DND-41 (cell line): ENCODE measurements around the gene BRINP1.

ENCODE experiments used
- ATAC-seq: fragments of 200-7000 bp; cut with Tn5 transposase; 3 replicates; pipeline ENCODE4 v1.9.1; 2021; ENCODE audit warnings: low read depth; ENCODE audit not compliant: insufficient read depth
- DNase-seq: peaks from one replicate; pipeline ENCODE4 v3.0.0-alpha.2; 2020
- H2AFZ ChIP-seq: 2 replicates; pipeline ENCODE4 v1.6.0; 2012; ENCODE audit warnings: low read depth, low read length
- H3K27ac ChIP-seq: 2 replicates; pipeline ENCODE4 v1.5.1; 2012; ENCODE audit warnings: low read length, inconsistent platforms
- H3K27me3 ChIP-seq: fragments of 200-600 bp; sonication (generic); 2 replicates; pipeline ENCODE4 v1.6.0; 2012; ENCODE audit warnings: low read length, mild to moderate bottlenecking, inconsistent platforms; ENCODE audit not compliant: insufficient read depth, poor library complexity
- H3K36me3 ChIP-seq: 2 replicates; pipeline ENCODE4 v1.5.1; 2012; ENCODE audit warnings: low read length, inconsistent platforms; ENCODE audit not compliant: insufficient read depth
- H3K4me1 ChIP-seq: 2 replicates; pipeline ENCODE4 v1.5.1; 2012; ENCODE audit warnings: mild to moderate bottlenecking, low read length; ENCODE audit not compliant: insufficient read depth
- H3K4me2 ChIP-seq: 2 replicates; pipeline ENCODE4 v1.6.0; 2012; ENCODE audit warnings: mild to moderate bottlenecking, moderate library complexity, low read length, inconsistent platforms; ENCODE audit not compliant: insufficient read depth
- H3K4me3 ChIP-seq, 2 experiments: fragments of 200-600 bp in 1 of 2; shearing (Covaris generic) in 1 of 2; 2 replicates each; pipeline ENCODE4 v1.5.1; 2012 to 2016; ENCODE audit warnings: inconsistent platforms in 2 of 2, low read length in 2 of 2, mild to moderate bottlenecking in 2 of 2, low read depth in 1 of 2, moderate library complexity in 1 of 2
- H3K79me2 ChIP-seq: 2 replicates; pipeline ENCODE4 v1.6.0; 2012; ENCODE audit warnings: low read length, inconsistent platforms; ENCODE audit not compliant: insufficient read depth
- H3K9ac ChIP-seq: 2 replicates; pipeline ENCODE4 v1.6.0; 2012; ENCODE audit warnings: low read depth, mild to moderate bottlenecking, inconsistent platforms, low read length, moderate library complexity
- H3K9me3 ChIP-seq: 2 replicates; pipeline ENCODE4 v1.5.1; 2012; ENCODE audit warnings: low read length, moderate library complexity, mild to moderate bottlenecking, inconsistent platforms; ENCODE audit not compliant: insufficient read depth, severe bottlenecking
- H4K20me1 ChIP-seq: 2 replicates; pipeline ENCODE4 v1.6.0; 2012; ENCODE audit warnings: low read length; ENCODE audit not compliant: insufficient read depth
- EZH2 ChIP-seq: IDR thresholded peaks from 3 replicates; pipeline ENCODE4 v1.6.1; 2012; ENCODE audit warnings: borderline replicate concordance, low read depth, mild to moderate bottlenecking, moderate library complexity, low read length, inconsistent platforms; ENCODE audit not compliant: severe bottlenecking
- TF ChIP-seq, protein P1 (sequence below): IDR thresholded peaks from 2 replicates; pipeline ENCODE4 v1.5.1; 2012; ENCODE audit warnings: borderline replicate concordance, low read length, moderate library complexity, mild to moderate bottlenecking; ENCODE audit not compliant: poor library complexity, severe bottlenecking; ENCODE audit errors: extremely low read depth

BRINP1 gene

DNA sequence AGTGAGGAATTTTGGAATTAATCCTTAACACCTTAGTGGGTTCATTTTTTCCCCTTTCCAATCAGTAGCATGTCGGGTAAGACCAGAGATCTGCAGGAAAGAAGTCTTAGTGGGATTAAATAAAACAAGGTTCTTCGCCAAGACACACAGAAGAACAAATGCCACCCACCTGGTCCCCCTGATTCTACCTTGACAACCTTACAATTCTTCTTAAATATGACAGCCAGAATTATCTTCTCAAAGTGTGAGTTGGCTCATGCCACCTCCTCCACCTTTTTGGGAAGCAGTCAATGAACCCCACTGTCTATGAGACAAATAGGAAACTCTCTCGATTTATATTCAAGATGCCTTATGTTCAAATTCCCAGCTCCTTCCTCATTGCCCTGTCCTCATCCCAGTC is 105.1 kb downstream of the BRINP1 start:
- no peak overlapping the region for H3K4me2 ChIP-seq
- no peaks in the 10 kb centered on the region for H4K20me1 ChIP-seq
- no peaks in the 10 kb centered on the region for H3K9me3 ChIP-seq
- no peak overlapping the region for H3K9ac ChIP-seq
- no peak for DNase-seq
- H3K79me2 ChIP-seq, result no peaks in the 10 kb centered on the region
- TF ChIP-seq EZH2, result no peak
- TF ChIP-seq, protein P1, sequence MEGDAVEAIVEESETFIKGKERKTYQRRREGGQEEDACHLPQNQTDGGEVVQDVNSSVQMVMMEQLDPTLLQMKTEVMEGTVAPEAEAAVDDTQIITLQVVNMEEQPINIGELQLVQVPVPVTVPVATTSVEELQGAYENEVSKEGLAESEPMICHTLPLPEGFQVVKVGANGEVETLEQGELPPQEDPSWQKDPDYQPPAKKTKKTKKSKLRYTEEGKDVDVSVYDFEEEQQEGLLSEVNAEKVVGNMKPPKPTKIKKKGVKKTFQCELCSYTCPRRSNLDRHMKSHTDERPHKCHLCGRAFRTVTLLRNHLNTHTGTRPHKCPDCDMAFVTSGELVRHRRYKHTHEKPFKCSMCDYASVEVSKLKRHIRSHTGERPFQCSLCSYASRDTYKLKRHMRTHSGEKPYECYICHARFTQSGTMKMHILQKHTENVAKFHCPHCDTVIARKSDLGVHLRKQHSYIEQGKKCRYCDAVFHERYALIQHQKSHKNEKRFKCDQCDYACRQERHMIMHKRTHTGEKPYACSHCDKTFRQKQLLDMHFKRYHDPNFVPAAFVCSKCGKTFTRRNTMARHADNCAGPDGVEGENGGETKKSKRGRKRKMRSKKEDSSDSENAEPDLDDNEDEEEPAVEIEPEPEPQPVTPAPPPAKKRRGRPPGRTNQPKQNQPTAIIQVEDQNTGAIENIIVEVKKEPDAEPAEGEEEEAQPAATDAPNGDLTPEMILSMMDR, result no peak
- no peak overlapping the region for H3K27ac ChIP-seq
- no peak for ATAC-seq
- no peaks in the 10 kb centered on the region for H3K4me1 ChIP-seq
- H3K36me3 ChIP-seq, result no peaks in the 10 kb centered on the region
- H3K27me3 ChIP-seq, result no peaks in the 10 kb centered on the region
- no peak overlapping the region for H2AFZ ChIP-seq
- no peak overlapping the region for H3K4me3 ChIP-seq

- Histone ChIP-seq H3K4me2 (no peak overlapping the region), H3K9me3 (no peaks in the 10 kb centered on the region), H2AFZ (no peak overlapping the region), H3K79me2 (no peaks in the 10 kb centered on the region), H3K9ac (no peak overlapping the region), H4K20me1 (no peaks in the 10 kb centered on the region), H3K27ac (no peak overlapping the region), H3K36me3 (no peaks in the 10 kb centered on the region), H3K4me3 (no peak overlapping the region), H3K27me3 (no peaks in the 10 kb centered on the region), H3K4me1 (no peaks in the 10 kb centered on the region)
- ATAC-seq (no peak), DNase-seq (no peak)
- TF ChIP-seq EZH2, result no peak
- TF ChIP-seq, protein P1, result no peak
Measured at GRCh38 chr9:119257592-119257991, 111.6 kb downstream of the BRINP1 start.

GRCh38 chr9:119255116-119255515 is 114.1 kb downstream of the BRINP1 start:
- H3K4me1 ChIP-seq, result no peaks in the 10 kb centered on the region
- H2AFZ ChIP-seq, result no peak overlapping the region
- no peaks in the 10 kb centered on the region for H3K9me3 ChIP-seq
- no peaks in the 10 kb centered on the region for H4K20me1 ChIP-seq
- ATAC-seq (no peak), DNase-seq (no peak)
- no peak for TF ChIP-seq EZH2
- TF ChIP-seq, protein P1, result no peak
- no peak overlapping the region for H3K9ac ChIP-seq
- no peak overlapping the region for H3K27ac ChIP-seq
- H3K36me3 ChIP-seq, result no peaks in the 10 kb centered on the region
- H3K27me3 ChIP-seq, result no peaks in the 10 kb centered on the region
- H3K79me2 ChIP-seq, result no peaks in the 10 kb centered on the region
- no peak overlapping the region for H3K4me3 ChIP-seq
- H3K4me2 ChIP-seq, result no peak overlapping the region
